DOHH2 (cell line): Measurements from ENCODE around the gene NUBP2.

Experiments
- H3F3A ChIP-seq: fragments of 200-600 bp; sonication (generic), shearing (Covaris generic); 2 replicates; pipeline ENCODE4 v1.6.0; 2016; ENCODE audit warnings: antibody characterized with exemption, mild to moderate bottlenecking; ENCODE audit not compliant: control insufficient read depth, insufficient read depth
- H3K27ac ChIP-seq: fragments of 200-600 bp; sonication (generic); 2 replicates; pipeline ENCODE4 v1.5.1; 2014; ENCODE audit warnings: low read depth, mild to moderate bottlenecking, low read length, moderate library complexity
- H3K27me3 ChIP-seq: fragments of 200-600 bp; sonication (generic); 2 replicates; pipeline ENCODE4 v1.6.1; 2014; ENCODE audit warnings: mild to moderate bottlenecking, low read length, mixed read lengths; ENCODE audit not compliant: control insufficient read depth
- H3K36me3 ChIP-seq: fragments of 200-600 bp; sonication (generic); 2 replicates; pipeline ENCODE4 v1.6.1; 2014; ENCODE audit warnings: mild to moderate bottlenecking, low read length, moderate library complexity, mixed read lengths; ENCODE audit not compliant: control insufficient read depth
- H3K4me1 ChIP-seq: fragments of 200-600 bp; sonication (generic); 2 replicates; pipeline ENCODE4 v1.6.1; 2014; ENCODE audit warnings: mild to moderate bottlenecking, low read length, mixed read lengths; ENCODE audit not compliant: control insufficient read depth
- H3K4me2 ChIP-seq: fragments of 200-600 bp; sonication (generic); 2 replicates; pipeline ENCODE4 v1.6.0; 2014; ENCODE audit warnings: mild to moderate bottlenecking, low read length, moderate library complexity
- H3K4me3 ChIP-seq: fragments of 200-600 bp; sonication (generic); 2 replicates; pipeline ENCODE4 v1.5.1; 2014; ENCODE audit warnings: mild to moderate bottlenecking, low read length, mixed read lengths
- H3K79me2 ChIP-seq: fragments of 200-600 bp; sonication (generic); 2 replicates; pipeline ENCODE4 v1.6.1; 2014; ENCODE audit warnings: mild to moderate bottlenecking, low read length, mixed read lengths; ENCODE audit not compliant: control insufficient read depth
- H3K9me2 ChIP-seq: fragments of 200-600 bp; sonication (generic); replicated peaks from 2 replicates; pipeline ENCODE4 v1.6.1; 2014; ENCODE audit warnings: mild to moderate bottlenecking, low read length, mixed read lengths; ENCODE audit not compliant: control insufficient read depth
- H3K9me3 ChIP-seq: fragments of 200-600 bp; sonication (generic); 2 replicates; pipeline ENCODE4 v1.6.1; 2014; ENCODE audit warnings: antibody characterized with exemption, low read length, mixed read lengths; ENCODE audit not compliant: control insufficient read depth, insufficient read depth
- H4K20me1 ChIP-seq: fragments of 200-600 bp; sonication (generic); 2 replicates; pipeline ENCODE4 v1.6.0; 2014; ENCODE audit warnings: low read depth, mild to moderate bottlenecking, antibody characterized with exemption, low read length, moderate library complexity; ENCODE audit not compliant: control insufficient read depth, insufficient read depth
- CTCF ChIP-seq: fragments of 200-600 bp; sonication (generic); IDR thresholded peaks from one replicate; pipeline ENCODE4 v1.5.1; 2014; ENCODE audit warnings: antibody characterized with exemption, mild to moderate bottlenecking, low read depth, low read length; ENCODE audit not compliant: poor library complexity, severe bottlenecking
- EZH2phosphoT487 ChIP-seq: fragments of 200-600 bp; sonication (generic); IDR thresholded peaks from 2 replicates; pipeline ENCODE4 v1.6.1; 2017; ENCODE audit warnings: borderline replicate concordance, mild to moderate bottlenecking, antibody characterized with exemption, low read length, moderate library complexity, mixed read lengths

The NUBP2 gene

GRCh38 chr16:1743376-1744337 lies 39.1 kb upstream of the NUBP2 start:
- Histone ChIP-seq H3K9me3 (peaks cover 12% of the 10 kb centered on the region; the same call in 1 of the 2 replicates), H3K27me3 (no peaks in the 10 kb centered on the region), H3K36me3 (peaks cover 56% of the 10 kb centered on the region), H3K4me1 (no peaks in the 10 kb centered on the region), H3F3A (peaks cover 8% of the 10 kb centered on the region), H3K4me3 (no peak overlapping the region), H3K27ac (no peak overlapping the region), H3K79me2 (peaks cover 13% of the 10 kb centered on the region), H4K20me1 (no peaks in the 10 kb centered on the region), H3K4me2 (no peak overlapping the region), H3K9me2 (no peaks in the 10 kb centered on the region)
- no peak for TF ChIP-seq CTCF
- no peak for TF ChIP-seq EZH2phosphoT487

- Histone ChIP-seq H3K36me3 (peaks cover 63% of the 10 kb centered on the region), H3K79me2 (peaks cover 9% of the 10 kb centered on the region), H3K27ac (no peak overlapping the region), H4K20me1 (no peaks in the 10 kb centered on the region), H3K4me3 (no peak overlapping the region), H3K4me2 (no peak overlapping the region), H3K4me1 (no peaks in the 10 kb centered on the region), H3K9me2 (no peaks in the 10 kb centered on the region), H3K9me3 (peaks cover 5% of the 10 kb centered on the region; the same call in 1 of the 2 replicates), H3F3A (peaks cover under 1% of the 10 kb centered on the region), H3K27me3 (no peaks in the 10 kb centered on the region)
- TF ChIP-seq EZH2phosphoT487 (no peak), CTCF (no peak)
These were observed 38.4 kb upstream of the NUBP2 start for GRCh38 chr16:1744338-1744840.

DNA sequence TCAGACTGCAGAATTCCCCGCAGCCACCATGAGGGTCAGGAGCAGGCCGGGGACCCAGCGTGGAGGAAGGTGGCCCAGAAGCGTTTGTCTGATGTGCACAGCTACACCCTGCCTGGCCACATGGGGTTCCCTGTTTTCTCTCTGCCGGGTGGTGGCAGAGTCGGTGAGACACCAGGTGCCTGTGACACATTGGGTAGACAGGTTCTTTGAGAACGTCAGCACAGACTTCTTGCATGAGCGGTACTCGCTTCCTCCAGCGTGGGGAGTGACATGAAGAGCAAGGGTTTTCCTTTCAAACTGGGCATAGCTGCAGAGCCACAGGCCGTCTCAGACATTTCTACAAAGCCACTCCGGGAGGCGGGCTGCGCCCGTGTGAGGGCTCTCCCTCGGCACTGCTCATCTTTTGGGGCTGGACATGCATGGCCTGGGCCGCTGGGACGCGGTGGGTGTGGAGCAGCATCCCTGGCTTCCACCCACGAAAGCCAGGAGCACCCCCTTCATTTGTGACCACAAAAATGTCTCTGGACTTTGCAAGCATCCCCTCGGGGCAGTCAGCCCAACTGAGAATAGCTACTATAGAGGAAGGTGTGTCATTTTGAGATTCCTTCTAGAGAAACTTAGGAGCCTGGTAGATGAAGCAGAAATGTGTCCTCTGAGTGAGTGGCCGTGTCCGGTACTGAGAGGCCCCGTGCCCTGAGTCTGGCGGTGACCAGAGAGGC lies 37.4 kb upstream of the NUBP2 start:
- H3K79me2 ChIP-seq = peaks cover 3% of the 10 kb centered on the region
- no peak for TF ChIP-seq CTCF
- TF ChIP-seq EZH2phosphoT487 = no peak
- H3K27ac ChIP-seq = no peak overlapping the region
- H3F3A ChIP-seq = no peaks in the 10 kb centered on the region
- no peak overlapping the region for H3K4me2 ChIP-seq
- no peaks in the 10 kb centered on the region for H3K27me3 ChIP-seq
- H3K9me2 ChIP-seq = no peaks in the 10 kb centered on the region
- H4K20me1 ChIP-seq = no peaks in the 10 kb centered on the region
- H3K36me3 ChIP-seq = peaks cover 61% of the 10 kb centered on the region
- no peaks in the 10 kb centered on the region for H3K4me1 ChIP-seq
- H3K9me3 ChIP-seq = no peaks in the 10 kb centered on the region
- H3K4me3 ChIP-seq = no peak overlapping the region
